Smooth muscle cell (in vitro differentiated cells): ENCODE data around the gene HOPX. TPM values are rescaled to one million over a fixed set of nuclear protein-coding genes. Genes with fewer than 3 reads are reported as not detected.

Experiments
- DNase-seq: peaks from one replicate; lab custom pipeline; 2025; ENCODE audit not compliant: unreplicated experiment; lab: John Stamatoyannopoulos, UW
- H2AFZ ChIP-seq: fragments of 200-600 bp; sonication (generic); 2 replicates; pipeline ENCODE4 v1.6.0; 2016; ENCODE audit warnings: antibody characterized with exemption, low read depth, mild to moderate bottlenecking
- H3F3A ChIP-seq: fragments of 200-600 bp; sonication (generic); 2 replicates; pipeline ENCODE4 v1.6.0; 2017; ENCODE audit warnings: antibody characterized with exemption, low read depth
- H3K27ac ChIP-seq: fragments of 200-600 bp; sonication (generic); 2 replicates; pipeline ENCODE4 v1.5.1; 2016; ENCODE audit warnings: low read depth, mild to moderate bottlenecking
- H3K27me3 ChIP-seq: fragments of 200-600 bp; sonication (generic); 2 replicates; pipeline ENCODE4 v1.6.1; 2016; ENCODE audit warnings: low read depth, mild to moderate bottlenecking
- H3K36me3 ChIP-seq: fragments of 200-600 bp; sonication (generic); 2 replicates; pipeline ENCODE4 v1.5.1; 2016; ENCODE audit warnings: low read depth
- H3K4me1 ChIP-seq: fragments of 200-600 bp; sonication (generic); 2 replicates; pipeline ENCODE4 v1.5.1; 2016; ENCODE audit warnings: low read depth
- H3K4me2 ChIP-seq: fragments of 200-600 bp; sonication (generic); 2 replicates; pipeline ENCODE4 v1.6.0; 2016; ENCODE audit warnings: mild to moderate bottlenecking
- H3K4me3 ChIP-seq: fragments of 200-600 bp; sonication (generic); 2 replicates; pipeline ENCODE4 v1.5.1; 2016; ENCODE audit warnings: mild to moderate bottlenecking
- H3K79me2 ChIP-seq: fragments of 200-600 bp; sonication (generic); 2 replicates; pipeline ENCODE4 v1.6.0; 2016; ENCODE audit warnings: low read depth, mild to moderate bottlenecking
- H3K9ac ChIP-seq: fragments of 200-600 bp; sonication (generic); 2 replicates; pipeline ENCODE4 v1.6.0; 2016; ENCODE audit warnings: low read depth
- H3K9me3 ChIP-seq: fragments of 200-600 bp; sonication (generic); replicated peaks from 2 replicates; pipeline ENCODE4 v1.5.1; 2016; ENCODE audit warnings: low read depth
- H4K20me1 ChIP-seq: fragments of 200-600 bp; sonication (generic); 2 replicates; pipeline ENCODE4 v1.6.0; 2016; ENCODE audit warnings: low read depth
- CTCF ChIP-seq: fragments of 200-600 bp; sonication (generic); IDR thresholded peaks from 2 replicates; pipeline ENCODE4 v1.5.1; 2017; ENCODE audit warnings: borderline replicate concordance, mild to moderate bottlenecking, antibody characterized with exemption; ENCODE audit not compliant: insufficient read depth, poor library complexity, severe bottlenecking
- WGBS: methylation state at CpG from one replicate; pipeline ENCODE4 v1.1.7; 2016; ENCODE audit warnings: low lambda C conversion rate; 5-methylcytosine and 5-hydroxymethylcytosine counted together
- polyA plus RNA-seq: library from polyadenylated mRNA; unstranded; fragments of >200 nt; fragmentation: Nextera tagmentation; extraction: Ambion mirVana; gene quantifications from 2 replicates; pipeline ENCODE4 v1.2.1, GENCODE V29; 2016
- total RNA-seq: library from RNA; depleted of rRNA; stranded (reverse); fragments of >200 nt; gene quantifications from 2 replicates; pipeline ENCODE4 v1.2.3, GENCODE V29; 2014

HOPX gene
- total and polyA plus RNA-seq, 2 experiments from 2014 or later, result 86.9 to 111 TPM

- Histone ChIP-seq H3K9me3 (no peaks in the 10 kb centered on the region), H3K9ac (no peak overlapping the region), H3K36me3 (no peaks in the 10 kb centered on the region), H3K4me2 (peak overlapping the region; percentile 42), H3K27me3 (no peaks in the 10 kb centered on the region), H3K4me3 (no peak overlapping the region), H2AFZ (no peak overlapping the region), H4K20me1 (no peaks in the 10 kb centered on the region), H3K79me2 (peaks cover 13% of the 10 kb centered on the region), H3K27ac (peak overlapping the region; percentile 22), H3F3A (no peaks in the 10 kb centered on the region), H3K4me1 (peaks cover 8% of the 10 kb centered on the region)
- TF ChIP-seq CTCF, result no peak
- no peak for DNase-seq
- 20% methylated on average over 3 of the region's 3 CpGs for WGBS
Observed at GRCh38 chr4:56658528-56658927, 22.6 kb downstream of the HOPX start.

GRCh38 chr4:56657818-56658217 lies 23.3 kb downstream of the HOPX start:
- Histone ChIP-seq H3K4me3 (no peak overlapping the region), H3F3A (no peaks in the 10 kb centered on the region), H3K36me3 (no peaks in the 10 kb centered on the region), H3K27me3 (no peaks in the 10 kb centered on the region), H3K9me3 (no peaks in the 10 kb centered on the region), H3K79me2 (peaks cover 13% of the 10 kb centered on the region), H2AFZ (no peak overlapping the region), H3K27ac (no peak overlapping the region), H3K4me1 (peaks cover 8% of the 10 kb centered on the region), H3K9ac (no peak overlapping the region), H3K4me2 (peak overlapping the region; percentile 42), H4K20me1 (no peaks in the 10 kb centered on the region)
- 82% methylated on average over 4 of the region's 4 CpGs for WGBS
- TF ChIP-seq CTCF, result no peak
- DNase-seq, result no peak

GRCh38 chr4:56657128-56657527 lies 24.0 kb downstream of the HOPX start:
- no peak overlapping the region for H2AFZ ChIP-seq
- no peaks in the 10 kb centered on the region for H3K9me3 ChIP-seq
- H3K36me3 ChIP-seq, result no peaks in the 10 kb centered on the region
- no peak overlapping the region for H3K27ac ChIP-seq
- H3K27me3 ChIP-seq, result no peaks in the 10 kb centered on the region
- no peak overlapping the region for H3K4me2 ChIP-seq
- no peaks in the 10 kb centered on the region for H3F3A ChIP-seq
- WGBS, result 55% methylated on average over 3 of the region's 3 CpGs
- DNase-seq, result no peak
- H3K4me3 ChIP-seq, result no peak overlapping the region
- H4K20me1 ChIP-seq, result no peaks in the 10 kb centered on the region
- H3K79me2 ChIP-seq, result peaks cover 13% of the 10 kb centered on the region
- peaks cover 13% of the 10 kb centered on the region for H3K4me1 ChIP-seq
- no peak for TF ChIP-seq CTCF
- H3K9ac ChIP-seq, result no peak overlapping the region

GRCh38 chr4:56656346-56656643 lies 24.8 kb downstream of the HOPX start:
- H3K9ac ChIP-seq, result peak overlapping the region; percentile 31
- H3K9me3 ChIP-seq, result no peaks in the 10 kb centered on the region
- no peak for DNase-seq
- H2AFZ ChIP-seq, result peak overlapping the region; percentile 94
- H3K27ac ChIP-seq, result no peak overlapping the region
- H3F3A ChIP-seq, result no peaks in the 10 kb centered on the region
- peak overlapping the region; percentile 83 for H3K4me3 ChIP-seq
- no peaks in the 10 kb centered on the region for H3K36me3 ChIP-seq
- H4K20me1 ChIP-seq, result no peaks in the 10 kb centered on the region
- peak; percentile 14 for TF ChIP-seq CTCF
- H3K4me2 ChIP-seq, result peak overlapping the region; percentile 96
- WGBS, result 7% methylated on average over 19 of the region's 19 CpGs
- no peaks in the 10 kb centered on the region for H3K27me3 ChIP-seq
- peaks cover 16% of the 10 kb centered on the region for H3K4me1 ChIP-seq
- peaks cover 13% of the 10 kb centered on the region for H3K79me2 ChIP-seq
